OCI-LY7 (cell line): ENCODE results near the gene ENTPD6.

Source experiments
- EZH2phosphoT487 ChIP-seq: fragments of 200-600 bp; sonication (generic); IDR thresholded peaks from 2 replicates; pipeline ENCODE4 v1.6.1; 2018; ENCODE audit warnings: low read depth, borderline replicate concordance, mild to moderate bottlenecking, mixed run types, antibody characterized with exemption, low read length, moderate library complexity, mixed read lengths
- TF ChIP-seq, protein P1 (sequence below): fragments of 200-600 bp; sonication (generic); conservative IDR thresholded peaks from 2 replicates; pipeline ENCODE4 v1.5.1; 2014; ENCODE audit warnings: mild to moderate bottlenecking, antibody characterized with exemption, low read length, moderate library complexity, mixed read lengths

DNA sequence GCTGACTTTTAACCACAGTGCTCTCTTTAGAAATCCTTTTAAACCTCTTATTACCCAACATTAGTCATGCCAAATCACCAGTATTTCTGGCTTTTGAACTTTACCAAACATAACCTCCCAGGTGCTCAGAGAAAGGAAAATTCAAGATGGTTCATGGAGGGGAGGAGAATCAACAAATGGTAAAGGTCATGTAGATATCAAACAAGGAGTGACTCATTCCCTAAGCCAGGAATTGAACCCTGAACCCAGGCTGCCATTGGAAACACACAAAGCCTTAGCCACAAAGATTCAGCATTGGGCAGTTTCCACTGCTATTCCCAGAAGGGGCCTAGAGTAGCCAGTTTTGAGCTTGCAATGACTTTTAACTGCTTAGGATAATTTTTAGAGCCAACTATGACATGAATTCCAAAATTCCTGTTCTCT, 21.6 kb upstream of the ENTPD6 start:
- TF ChIP-seq, protein P1, sequence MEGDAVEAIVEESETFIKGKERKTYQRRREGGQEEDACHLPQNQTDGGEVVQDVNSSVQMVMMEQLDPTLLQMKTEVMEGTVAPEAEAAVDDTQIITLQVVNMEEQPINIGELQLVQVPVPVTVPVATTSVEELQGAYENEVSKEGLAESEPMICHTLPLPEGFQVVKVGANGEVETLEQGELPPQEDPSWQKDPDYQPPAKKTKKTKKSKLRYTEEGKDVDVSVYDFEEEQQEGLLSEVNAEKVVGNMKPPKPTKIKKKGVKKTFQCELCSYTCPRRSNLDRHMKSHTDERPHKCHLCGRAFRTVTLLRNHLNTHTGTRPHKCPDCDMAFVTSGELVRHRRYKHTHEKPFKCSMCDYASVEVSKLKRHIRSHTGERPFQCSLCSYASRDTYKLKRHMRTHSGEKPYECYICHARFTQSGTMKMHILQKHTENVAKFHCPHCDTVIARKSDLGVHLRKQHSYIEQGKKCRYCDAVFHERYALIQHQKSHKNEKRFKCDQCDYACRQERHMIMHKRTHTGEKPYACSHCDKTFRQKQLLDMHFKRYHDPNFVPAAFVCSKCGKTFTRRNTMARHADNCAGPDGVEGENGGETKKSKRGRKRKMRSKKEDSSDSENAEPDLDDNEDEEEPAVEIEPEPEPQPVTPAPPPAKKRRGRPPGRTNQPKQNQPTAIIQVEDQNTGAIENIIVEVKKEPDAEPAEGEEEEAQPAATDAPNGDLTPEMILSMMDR, result no peak
- TF ChIP-seq EZH2phosphoT487, result no peak
